ENCODE measurements around the gene GRID1.

GRCh38 chr10:86205306-86206239, 161.0 kb downstream of the GRID1 start:
- TF ChIP-seq ZNF512 (CRISPR knock-in tag; IDR thresholded peaks at IDR 0.05; ENCODE audit: borderline replicate concordance) (no peak), ZNF263 (CRISPR knock-in tag; IDR thresholded peaks at IDR 0.05; ENCODE audit: low read depth) (no peak), MAX (CRISPR knock-in tag; IDR thresholded peaks at IDR 0.05) (no peak), CTCF (IDR thresholded peaks at IDR 0.05) (no peak), NFYB (CRISPR knock-in tag; conservative IDR thresholded peaks at IDR 0.05; ENCODE audit: low read depth) (no peak), NR3C1 (CRISPR knock-in tag; conservative IDR thresholded peaks at IDR 0.05; ENCODE audit: low read depth) (no peak), MXD4 (CRISPR knock-in tag; IDR thresholded peaks at IDR 0.05; ENCODE audit: borderline replicate concordance) (no peak), ZSCAN18 (CRISPR knock-in tag; IDR thresholded peaks at IDR 0.05) (no peak), HMGA2 (CRISPR knock-in tag; IDR thresholded peaks at IDR 0.05) (no peak), ETV6 (CRISPR knock-in tag; IDR thresholded peaks at IDR 0.05) (no peak), NFE2L1 (CRISPR knock-in tag; IDR thresholded peaks at IDR 0.05) (no peak)

Measured in WTC11 (cell line).